Right lobe of liver (tissue), 4 donors: Measurements from ENCODE around the gene TTC38.

Source experiments
- CTCF ChIP-seq, 4 donors: fragments of 200-600 bp in 3 of 4; fragments of 450-650 bp in 1 of 4; IDR thresholded peaks; one replicate each; pipeline versions ENCODE4 v1.5.1 to v1.8.0; 2016 to 2022; ENCODE audit warnings: antibody characterized with exemption in 4 of 4, mild to moderate bottlenecking in 2 of 4
- POLR2A ChIP-seq: fragments of 450-650 bp; IDR thresholded peaks from one replicate; pipeline ENCODE4 v1.6.1; 2017; ENCODE audit warnings: antibody characterized with exemption, mild to moderate bottlenecking
- donor health status: DM: no; HTN: no; CAD: no.
- donor health status: DM: no; HTN: no; CAD: no.
- donor health status: DM: no; HTN: yes; CAD: no.

DNA sequence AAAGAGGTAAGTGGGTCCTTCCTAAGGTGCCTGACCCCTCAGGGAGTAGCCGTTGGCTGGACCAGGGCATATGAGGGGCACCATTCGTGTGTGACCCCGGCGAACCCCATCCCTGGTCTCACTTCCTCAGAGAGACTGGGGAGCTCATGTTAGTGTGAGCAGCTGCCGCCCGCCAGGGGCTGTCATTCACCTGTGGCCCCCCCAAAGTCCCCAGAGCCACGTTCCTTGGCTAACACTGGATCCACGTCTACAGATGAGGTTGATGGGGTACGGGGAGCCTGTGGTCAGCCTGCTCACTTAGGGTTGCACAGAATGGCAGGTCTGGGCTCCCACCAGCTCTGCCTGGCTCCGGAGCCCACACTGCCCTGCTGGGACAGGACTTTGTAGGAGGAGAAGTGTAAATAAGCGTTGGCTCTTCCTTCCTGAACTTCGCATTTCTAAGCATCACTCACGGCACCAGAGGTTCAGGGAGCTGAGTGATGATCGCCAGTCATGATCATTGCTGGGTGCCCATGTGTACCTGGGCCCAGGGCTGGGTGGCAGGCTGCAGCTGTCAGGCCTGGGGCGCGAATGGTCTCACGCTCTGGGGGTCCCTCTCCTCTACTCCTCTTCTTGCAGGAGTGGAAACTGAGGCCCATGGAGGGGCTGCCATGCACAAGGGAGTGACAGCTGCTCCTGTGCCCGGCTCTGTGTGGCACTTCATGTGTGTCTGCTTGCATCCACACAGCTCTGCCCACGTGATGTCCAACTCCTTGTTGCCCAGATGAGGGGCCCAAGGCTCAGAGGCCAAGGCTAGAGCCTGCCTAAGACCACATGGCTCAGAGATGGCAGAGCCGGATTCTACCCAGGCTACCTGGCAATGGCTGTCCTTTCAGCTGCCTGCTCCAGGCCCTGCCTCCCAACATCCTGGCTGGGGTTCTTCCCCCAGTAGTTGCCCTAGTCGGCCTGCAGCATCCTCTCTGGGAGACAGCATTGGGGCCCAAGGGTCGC lies 11.1 kb downstream of the TTC38 start:
- no peak for TF ChIP-seq CTCF (IDR thresholded peaks at IDR 0.05)
- TF ChIP-seq POLR2A, result no peak
